ENCODE data around the gene RBM5.

DNA sequence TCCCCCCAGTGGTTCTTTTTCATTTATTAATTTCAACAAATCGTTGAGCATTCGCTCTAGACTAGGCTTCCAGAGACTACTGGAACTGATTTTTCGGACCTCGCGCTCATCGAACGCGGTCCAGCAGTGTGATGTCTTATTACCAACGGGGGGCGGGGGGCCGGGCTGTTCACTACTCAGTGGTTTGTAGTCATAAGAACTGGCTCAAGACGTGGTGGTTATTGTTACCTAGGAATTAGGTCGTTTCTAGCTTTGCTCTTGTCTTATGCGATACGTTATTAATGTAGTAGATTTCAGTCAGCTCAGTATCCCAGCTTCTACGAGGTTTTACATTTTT lies 858 bp downstream of the RBM5 start:
- TF ChIP-seq CTCF (IDR thresholded peaks at IDR 0.05 in 4 of 5, conservative IDR thresholded peaks at IDR 0.05 in 1 of 5) (no peak), POLR2A (IDR thresholded peaks at IDR 0.05) (no peak)

Measured in gastrocnemius medialis (tissue), 4 donors.